Measurements from ENCODE around the gene ZDHHC22. TPM values are rescaled to one million over a fixed set of nuclear protein-coding genes. Genes with fewer than 3 reads are reported as not detected.

The ZDHHC22 gene
- total RNA-seq, 2 donors from 2014 or later: 0.38 to 1.7 TPM

- no peak overlapping the region for H3K4me3 ChIP-seq (ENCODE audit: low read length)
- Mint-ChIP-seq H3K4me1 (peaks cover 3% of the 10 kb centered on the region), H3K27me3 (ENCODE audit: insufficient read depth) (peaks cover 18% of the 10 kb centered on the region), H3K9me3 (no peaks in the 10 kb centered on the region), H3K4me3 (no peak overlapping the region), H3K27ac (no peak overlapping the region), H3K36me3 (ENCODE audit: low read depth) (no peaks in the 10 kb centered on the region)
- no peak for TF ChIP-seq CTCF (conservative IDR thresholded peaks at IDR 0.05)
- H3K27me3 ChIP-seq (ENCODE audit: control insufficient read depth, insufficient read depth, low read length, poor library complexity, severe bottlenecking): peaks cover 7% of the 10 kb centered on the region
- no peak overlapping the region for H3K9ac ChIP-seq (ENCODE audit: extremely low read depth, low read length, poor library complexity, severe bottlenecking)
- H3K9me3 ChIP-seq (ENCODE audit: control insufficient read depth, low read length): no peaks in the 10 kb centered on the region
- no peak for DNase-seq
- H3K4me1 ChIP-seq (ENCODE audit: control insufficient read depth, insufficient read depth, low read length): peaks cover 5% of the 10 kb centered on the region
- H3K36me3 ChIP-seq (ENCODE audit: control insufficient read depth, insufficient read depth, low read length): no peaks in the 10 kb centered on the region
- no peak overlapping the region for H3K27ac ChIP-seq (ENCODE audit: low read depth, low read length)
- 92 to 95% methylated on average over 2 to 3 of the region's 3 CpGs for WGBS, 2 experiments (ENCODE audit: insufficient coverage in 1 of 2, insufficient read length in 1 of 2)
Measured at GRCh38 chr14:77187649-77188012, 46.0 kb upstream of the ZDHHC22 start.

GRCh38 chr14:77186911-77187648, 45.5 kb upstream of the ZDHHC22 start:
- 74 to 78% methylated on average over 11 to 15 of the region's 15 CpGs for WGBS, 2 experiments (ENCODE audit: insufficient coverage in 1 of 2, insufficient read length in 1 of 2)
- no peak for TF ChIP-seq CTCF (conservative IDR thresholded peaks at IDR 0.05)
- Mint-ChIP-seq H3K36me3 (ENCODE audit: low read depth) (no peaks in the 10 kb centered on the region), H3K27ac (peak overlapping the region; percentile 55), H3K27me3 (ENCODE audit: insufficient read depth) (peaks cover 19% of the 10 kb centered on the region), H3K4me1 (peaks cover 3% of the 10 kb centered on the region), H3K9me3 (no peaks in the 10 kb centered on the region), H3K4me3 (no peak overlapping the region)
- Histone ChIP-seq H3K9ac (ENCODE audit: extremely low read depth, low read length, poor library complexity, severe bottlenecking) (no peak overlapping the region), H3K4me1 (ENCODE audit: control insufficient read depth, insufficient read depth, low read length) (peaks cover 9% of the 10 kb centered on the region), H3K4me3 (ENCODE audit: low read length) (no peak overlapping the region), H3K27me3 (ENCODE audit: control insufficient read depth, insufficient read depth, low read length, poor library complexity, severe bottlenecking) (peaks cover 12% of the 10 kb centered on the region), H3K27ac (ENCODE audit: low read depth, low read length) (no peak overlapping the region), H3K36me3 (ENCODE audit: control insufficient read depth, insufficient read depth, low read length) (no peaks in the 10 kb centered on the region), H3K9me3 (ENCODE audit: control insufficient read depth, low read length) (no peaks in the 10 kb centered on the region)
- peak; percentile 64 for DNase-seq

- WGBS, 2 experiments (ENCODE audit: insufficient coverage in 1 of 2, insufficient read length in 1 of 2): 89% methylated on average over 2 of the region's 2 CpGs; no CpG with 5 or more reads in 1 of the 2 experiments
Measured at GRCh38 chr14:77185093-77185465, 43.5 kb upstream of the ZDHHC22 start.

More at GRCh38 chr14:77185093-77185465, 43.5 kb upstream of the ZDHHC22 start:
- Histone ChIP-seq H3K9ac (ENCODE audit: extremely low read depth, low read length, poor library complexity, severe bottlenecking) (no peak overlapping the region), H3K27me3 (ENCODE audit: control insufficient read depth, insufficient read depth, low read length, poor library complexity, severe bottlenecking) (peaks cover 12% of the 10 kb centered on the region), H3K36me3 (ENCODE audit: control insufficient read depth, insufficient read depth, low read length) (no peaks in the 10 kb centered on the region), H3K27ac (ENCODE audit: low read depth, low read length) (no peak overlapping the region), H3K4me1 (ENCODE audit: control insufficient read depth, insufficient read depth, low read length) (peaks cover 9% of the 10 kb centered on the region), H3K4me3 (ENCODE audit: low read length) (no peak overlapping the region), H3K9me3 (ENCODE audit: control insufficient read depth, low read length) (no peaks in the 10 kb centered on the region)
- H3K9me3 Mint-ChIP-seq: no peaks in the 10 kb centered on the region
- peaks cover 19% of the 10 kb centered on the region for H3K27me3 Mint-ChIP-seq (ENCODE audit: insufficient read depth)
- no peak for TF ChIP-seq CTCF (conservative IDR thresholded peaks at IDR 0.05)
- no peaks in the 10 kb centered on the region for H3K36me3 Mint-ChIP-seq (ENCODE audit: low read depth)
- no peak overlapping the region for H3K4me3 Mint-ChIP-seq
- no peak for DNase-seq
- peaks cover 5% of the 10 kb centered on the region for H3K4me1 Mint-ChIP-seq
- no peak overlapping the region for H3K27ac Mint-ChIP-seq

All from endodermal cell (in vitro differentiated cells).